ENCODE results near the gene ACTN1.
A peak's percentile ranks its signal among the peaks of the same experiment; 100 is the strongest.

ACTN1 gene

GRCh38 chr14:68908201-68908600, 70.9 kb downstream of the ACTN1 start:
- no peak for DNase-seq

- no peak for DNase-seq
These were observed 72.7 kb downstream of the ACTN1 start for GRCh38 chr14:68906439-68906838.

GRCh38 chr14:68905107-68905895, 73.8 kb downstream of the ACTN1 start:
- no peak for DNase-seq

- DNase-seq: no peak
These were observed 76.7 kb downstream of the ACTN1 start for GRCh38 chr14:68902357-68902756.

- DNase-seq: peak; percentile 25
These were observed 80.0 kb downstream of the ACTN1 start for GRCh38 chr14:68899033-68899603.

GRCh38 chr14:68898248-68899032, 80.7 kb downstream of the ACTN1 start:
- no peak for DNase-seq

GRCh38 chr14:68897559-68898155, 81.4 kb downstream of the ACTN1 start:
- DNase-seq: no peak

- DNase-seq: no peak
These were observed 83.0 kb downstream of the ACTN1 start for GRCh38 chr14:68896132-68896531.

- no peak for DNase-seq
These were observed 84.0 kb downstream of the ACTN1 start for GRCh38 chr14:68894802-68895703.

GRCh38 chr14:68894123-68894522, 85.0 kb downstream of the ACTN1 start:
- DNase-seq: no peak

- DNase-seq: no peak
These were observed 85.5 kb downstream of the ACTN1 start for GRCh38 chr14:68893566-68893965.

- no peak for DNase-seq
These were observed 86.1 kb downstream of the ACTN1 start for GRCh38 chr14:68892961-68893360.

- no peak for DNase-seq
These were observed 87.0 kb downstream of the ACTN1 start for GRCh38 chr14:68891851-68892660.

GRCh38 chr14:68890173-68890931, 88.8 kb downstream of the ACTN1 start:
- no peak for DNase-seq

GRCh38 chr14:68888883-68889282, 90.2 kb downstream of the ACTN1 start:
- no peak for DNase-seq

- DNase-seq: no peak
These were observed 90.9 kb downstream of the ACTN1 start for GRCh38 chr14:68888025-68888850.

- DNase-seq: no peak
These were observed 93.0 kb downstream of the ACTN1 start for GRCh38 chr14:68886109-68886434.

- no peak for DNase-seq
These were observed 93.6 kb downstream of the ACTN1 start for GRCh38 chr14:68885226-68886108.

Measured in CD4-positive, alpha-beta T cell treated with Interferon gamma for 1 hour (primary cell).